Activated CD8-positive, alpha-beta memory T cell treated with anti-CD3 and anti-CD28 coated beads, Interleukin-2, amount 50 U/mL, for 24 hours (primary cell): ENCODE data around the gene CRYBG2.
A peak's percentile ranks its signal among the peaks of the same experiment; 100 is the strongest.
"Not testable (repeated sequence)": the region's sequence is repeated elsewhere in the genome, so short reads cannot be mapped to it uniquely, and the experiment has no call there.

ENCODE experiments used
- DNase-seq: peaks from one replicate; pipeline ENCODE4 v3.0.0-alpha.2; 2020; ENCODE audit errors: extremely low read depth

Gene CRYBG2, protein sequence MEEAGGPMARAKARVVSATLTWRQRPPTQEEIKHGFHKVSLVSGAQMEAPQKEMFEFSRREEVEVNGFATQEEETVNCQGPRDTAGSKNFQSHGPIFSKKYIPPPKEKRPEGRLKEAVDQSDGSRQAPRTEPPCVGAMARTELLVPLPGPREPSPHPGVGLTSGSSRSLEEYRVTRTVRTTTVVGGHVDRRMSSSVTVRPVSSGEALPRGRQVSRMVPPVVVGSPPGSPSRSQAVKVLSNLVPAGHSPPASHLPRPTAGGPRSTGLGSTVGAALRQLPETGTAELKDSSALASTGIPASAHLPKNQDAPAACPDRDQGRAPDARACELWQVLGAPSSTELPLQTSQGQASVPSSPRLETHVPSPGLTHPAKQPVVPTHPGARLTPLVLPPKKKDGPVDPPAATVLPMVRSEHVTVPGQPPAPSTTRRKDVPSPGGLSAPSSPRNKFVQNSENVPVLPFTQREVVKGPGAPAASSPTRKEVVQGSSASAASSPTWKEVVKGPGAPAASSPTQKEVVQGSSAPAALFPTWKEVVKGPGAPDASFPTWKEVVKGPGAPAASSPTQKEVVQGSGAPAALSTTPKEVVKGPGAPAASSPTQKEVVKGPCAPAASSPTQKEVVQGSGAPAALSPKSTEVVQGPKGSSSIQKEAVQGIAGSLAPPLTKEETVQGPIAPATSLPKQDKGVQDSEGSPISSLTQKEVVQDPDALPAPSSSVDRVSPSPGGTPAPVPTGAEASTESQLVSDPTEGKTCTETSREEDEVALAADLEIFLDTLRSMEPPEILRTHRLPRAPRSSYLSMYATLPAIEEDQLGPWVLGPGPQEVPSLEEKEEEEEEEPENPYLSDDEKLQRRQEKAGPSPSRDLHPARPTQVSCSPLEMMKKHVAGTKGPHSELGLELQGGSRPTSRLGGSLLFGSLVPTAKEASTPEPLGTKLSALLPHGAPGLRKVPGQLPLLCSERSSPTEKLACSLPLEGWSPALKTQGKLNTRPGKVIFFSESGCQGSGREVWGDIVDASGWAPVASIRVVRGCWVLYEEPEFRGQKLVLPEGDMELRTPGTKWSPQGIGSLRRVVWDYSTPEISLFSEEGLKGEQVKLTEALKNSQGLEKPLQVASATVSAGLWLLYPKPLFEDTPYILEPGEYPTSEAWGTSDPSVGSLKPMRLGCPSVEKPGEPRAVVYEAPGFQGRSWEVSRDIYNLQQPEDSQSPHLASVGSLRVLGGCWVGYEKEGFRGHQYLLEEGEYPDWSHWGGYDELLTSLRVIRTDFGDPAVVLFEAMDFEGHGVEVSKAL (N-terminal part only)

GRCh38 chr1:26353976-26354820 lies at the start of gene CRYBG2:
Gene CRYBG2, minus strand, starts transcription at chr1:26354130. Its CDS starts 7,473 bp downstream, at chr1:26346657.
- DNase-seq = no peak

DNA sequence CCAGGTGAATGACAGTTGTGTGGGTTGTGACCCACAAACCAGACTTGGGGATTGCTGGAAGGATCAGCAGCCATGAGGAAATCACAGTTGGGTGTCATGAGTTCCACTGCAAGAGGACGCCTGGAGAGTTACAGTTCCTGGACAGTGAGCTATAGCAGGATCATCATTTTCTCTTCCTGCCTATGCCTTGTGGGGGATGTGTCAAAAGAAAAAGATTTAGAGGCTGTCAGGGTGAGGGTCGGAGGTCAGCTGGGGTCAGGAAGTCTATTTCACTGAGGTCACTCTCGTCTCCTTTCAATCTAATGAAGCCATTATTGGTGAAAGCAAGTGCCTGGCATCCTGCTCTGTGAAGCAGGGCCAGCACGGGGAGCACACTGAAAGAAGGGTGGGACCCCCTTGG lies 49.7 kb upstream of the CRYBG2 start:
- no peak for DNase-seq

DNA sequence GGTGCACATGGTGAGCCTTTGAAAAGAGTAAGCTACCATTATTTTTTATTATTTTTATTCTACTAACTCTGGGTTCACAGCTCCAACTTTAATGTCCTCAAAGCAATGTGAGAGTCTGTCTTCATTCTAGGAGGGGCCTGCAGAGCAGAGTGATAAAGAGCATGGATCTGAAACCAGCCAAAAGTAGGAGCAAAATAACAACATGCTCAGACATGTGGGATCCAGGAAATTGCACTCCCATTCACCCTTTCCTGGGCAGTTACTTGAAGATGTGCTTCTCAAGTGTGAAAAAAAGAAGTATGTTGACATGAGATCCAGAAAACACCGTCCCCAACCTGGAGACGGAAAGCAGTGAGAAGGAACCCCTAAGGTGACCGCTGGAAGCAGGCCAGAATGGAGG lies 48.0 kb upstream of the CRYBG2 start:
- no peak for DNase-seq

GRCh38 chr1:26399034-26399433 lies 45.1 kb upstream of the CRYBG2 start:
- DNase-seq = no peak

DNA sequence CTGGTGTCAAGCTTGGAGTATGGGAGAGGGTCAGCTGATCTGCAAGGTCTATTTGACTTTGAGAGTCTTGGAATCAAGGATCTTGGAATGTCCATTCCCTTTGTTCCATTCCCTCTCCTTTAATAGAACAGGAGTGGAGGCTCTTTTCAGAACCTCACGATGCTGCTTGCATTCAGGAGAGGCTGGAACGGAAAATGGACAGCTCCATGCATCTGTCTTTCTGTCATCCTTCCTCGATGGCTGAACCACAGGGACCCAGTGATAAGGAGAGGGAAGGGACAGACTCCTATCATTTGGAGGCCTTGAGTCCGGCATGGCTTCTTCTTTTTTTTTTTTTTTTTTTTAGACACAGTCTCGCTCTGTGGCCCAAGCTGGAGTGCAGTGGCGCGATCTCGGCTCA lies 41.8 kb upstream of the CRYBG2 start:
- DNase-seq = no peak

GRCh38 chr1:26391450-26391849 lies 37.5 kb upstream of the CRYBG2 start:
- DNase-seq = no peak

DNA sequence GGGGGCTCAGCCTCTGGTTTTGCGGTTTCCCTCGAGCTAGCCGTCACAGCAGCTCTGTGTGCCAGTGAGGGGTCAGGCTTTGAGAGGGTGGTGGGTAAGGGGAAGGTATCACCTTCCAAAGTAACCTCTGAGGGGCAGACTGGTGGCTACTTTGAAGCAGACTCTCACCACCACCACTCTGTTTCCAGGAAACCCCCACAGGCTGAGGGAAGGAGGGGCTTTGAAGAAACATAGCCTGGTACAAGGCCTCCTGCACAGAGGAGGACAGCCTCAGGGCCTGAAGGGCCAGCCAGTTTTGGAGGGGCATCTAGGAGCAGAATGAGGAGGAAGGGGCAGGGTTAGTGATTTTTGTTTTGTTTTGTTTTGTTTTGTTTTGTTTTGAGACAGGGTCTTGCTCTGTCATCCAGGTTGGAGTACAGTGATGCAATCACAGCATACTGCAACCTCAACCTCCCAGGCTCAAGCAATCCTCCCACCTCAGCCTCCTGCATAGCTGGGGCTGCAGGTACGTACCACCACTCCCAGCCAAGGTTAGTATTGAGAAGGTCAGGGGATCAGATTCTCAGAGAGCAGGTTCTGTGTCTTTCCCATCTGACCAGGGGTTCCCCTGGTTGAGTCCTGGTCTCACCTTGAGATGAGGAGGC lies 35.8 kb upstream of the CRYBG2 start:
- no peak for DNase-seq

- no peak for DNase-seq
Measured at GRCh38 chr1:26388791-26389445, 35.0 kb upstream of the CRYBG2 start.

GRCh38 chr1:26387447-26387846 lies 33.5 kb upstream of the CRYBG2 start:
- DNase-seq = no peak

DNA sequence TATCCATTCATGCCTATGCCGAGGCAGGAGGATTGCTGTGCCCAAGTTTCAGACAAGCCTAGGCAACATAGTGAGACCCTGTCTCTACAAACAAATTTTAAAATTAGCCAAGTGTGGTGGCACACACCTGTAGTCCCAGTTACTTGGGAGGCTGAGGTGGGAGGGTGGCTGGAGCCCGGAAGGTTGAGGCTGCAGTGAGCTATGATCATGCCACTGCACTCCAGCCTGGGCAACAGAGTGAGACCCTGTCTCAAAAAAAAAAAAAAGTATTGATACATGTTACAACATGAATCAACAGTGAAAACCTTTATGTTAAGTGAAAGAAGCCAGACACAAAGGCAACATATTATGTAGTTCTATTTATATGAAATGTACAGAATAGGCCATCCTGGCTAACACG lies 31.1 kb upstream of the CRYBG2 start:
- not testable (repeated sequence) for DNase-seq

- no peak for DNase-seq
Measured at GRCh38 chr1:26384076-26384475, 30.1 kb upstream of the CRYBG2 start.

GRCh38 chr1:26378879-26379251 lies 24.9 kb upstream of the CRYBG2 start:
- no peak for DNase-seq

GRCh38 chr1:26378088-26378878 lies 24.4 kb upstream of the CRYBG2 start:
- peak; percentile 61 for DNase-seq

GRCh38 chr1:26376050-26376449 lies 22.1 kb upstream of the CRYBG2 start:
- no peak for DNase-seq

DNA sequence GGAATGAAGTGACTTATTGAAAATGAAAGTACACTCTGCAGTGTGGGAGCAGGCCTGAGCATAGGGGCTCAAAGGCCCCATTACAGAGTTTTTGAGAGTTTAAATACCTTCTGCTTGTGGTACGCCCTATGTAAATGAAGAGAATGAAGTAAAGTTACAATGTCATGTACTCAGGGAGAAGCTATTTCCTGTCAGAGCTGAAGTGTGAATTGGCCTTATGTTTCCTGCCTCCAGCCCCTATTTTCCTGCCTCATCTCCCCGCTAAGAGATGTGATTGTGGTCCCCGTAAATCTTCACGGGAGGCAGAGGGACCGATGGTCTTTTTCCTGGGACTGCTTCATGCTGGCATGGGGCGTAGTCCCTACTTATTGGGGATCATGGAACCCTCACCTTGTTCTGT lies 21.2 kb upstream of the CRYBG2 start:
- DNase-seq = no peak

DNA sequence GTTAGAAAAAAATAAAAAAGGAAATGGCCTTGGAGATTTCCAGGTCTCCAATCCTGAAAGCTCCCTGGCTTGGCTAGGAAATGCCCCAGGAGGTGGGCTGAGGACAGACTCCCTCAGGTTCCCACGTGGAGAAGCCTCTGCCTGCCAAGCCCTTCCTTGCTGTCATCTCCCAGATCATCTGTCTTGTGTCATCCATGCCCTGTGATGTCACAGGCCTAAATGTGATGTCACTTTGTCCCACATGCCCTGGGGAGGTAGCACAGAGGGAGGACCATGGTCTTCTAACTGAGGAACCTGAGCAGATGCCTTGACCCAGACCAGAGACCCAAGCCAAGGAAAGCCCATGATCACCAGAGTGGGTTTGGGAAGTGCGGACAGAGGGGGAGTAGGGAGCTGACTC lies 20.4 kb upstream of the CRYBG2 start:
- not testable (repeated sequence) for DNase-seq

- DNase-seq = no peak
Measured at GRCh38 chr1:26373789-26374188, 19.9 kb upstream of the CRYBG2 start.

DNA sequence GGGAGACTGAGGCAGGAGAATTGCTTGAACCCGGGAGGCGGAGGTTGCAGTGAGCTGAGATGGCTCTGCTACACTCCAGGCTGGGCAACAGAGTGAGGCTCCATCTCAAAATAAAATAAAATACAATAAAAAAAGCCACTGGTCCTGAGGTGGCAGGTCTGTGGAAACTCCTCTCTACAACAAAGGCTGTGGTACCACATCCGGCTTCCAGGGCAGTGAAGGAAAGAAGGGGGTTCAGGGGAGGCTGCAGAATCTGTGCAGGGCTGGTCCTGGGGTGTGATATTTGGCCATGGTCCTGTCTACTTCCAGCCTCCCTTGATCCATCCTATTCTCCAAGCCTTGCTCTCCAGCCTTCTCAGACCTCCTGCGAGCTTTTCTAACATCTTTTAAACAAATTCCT lies 19.4 kb upstream of the CRYBG2 start:
- no peak for DNase-seq

DNA sequence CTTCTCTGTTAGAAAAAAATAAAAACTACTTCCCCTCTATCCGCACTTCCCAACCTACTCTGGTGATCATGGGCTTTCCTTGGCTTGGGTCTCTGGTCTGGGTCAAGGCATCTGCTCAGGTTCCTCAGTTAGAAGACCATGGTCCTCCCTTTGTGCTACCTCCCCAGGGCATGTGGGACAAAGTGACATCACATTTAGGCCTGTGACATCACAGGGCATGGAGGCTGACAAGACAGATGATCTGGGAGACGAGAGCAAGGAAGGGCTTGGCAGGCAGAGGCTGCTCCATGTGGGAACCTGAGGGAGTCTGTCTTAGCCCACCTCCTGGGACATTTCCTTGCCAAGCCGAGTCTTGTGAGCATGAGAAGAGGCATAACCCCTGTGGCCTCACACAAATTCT lies 18.7 kb upstream of the CRYBG2 start, which contains the start of gene ZNF683:
Gene ZNF683, minus strand, starts transcription at position 140 of the 400 bp plus-strand sequence. CDS start 4,179 bp downstream, outside the sequence.
- DNase-seq = not testable (repeated sequence)
